RWPE1 (cell line): ENCODE results near the gene PRKAR1A.
A peak's percentile ranks its signal among the peaks of the same experiment; 100 is the strongest.

ENCODE experiments used
- CTCF ChIA-PET: fragments of 350-600 bp; sonication (Branson Sonifier 250); formaldehyde crosslinking; extraction: SDS; loops from one replicate; lab custom pipeline; 2021; lab: Yijun Ruan, JAX
- POLR2A ChIA-PET: fragments of 400-600 bp; formaldehyde crosslinking; extraction: SDS; loops from one replicate; lab custom pipeline; 2020; ENCODE audit warnings: antibody characterized with exemption; ENCODE audit not compliant: low non-redundant PET; lab: Yijun Ruan, JAX
- DNase-seq: peaks from one replicate; pipeline ENCODE4 v3.0.0; 2012; ENCODE audit warnings: low spot score
- H3K27ac ChIP-seq: fragments of 450-650 bp; 2 replicates; pipeline ENCODE4 v1.5.1; 2017
- CTCF ChIP-seq: fragments of 450-650 bp; conservative IDR thresholded peaks from 2 replicates; pipeline ENCODE4 v1.5.1; 2017; ENCODE audit warnings: low read depth, mild to moderate bottlenecking

PRKAR1A gene

GRCh38 chr17:68512247-68512959, at the start of gene PRKAR1A:
PRKAR1A (plus strand) TSS chr17:68512430; CDS start chr17:68515400, 2,970 bp downstream.
- no peak for TF ChIP-seq CTCF
- ChIA-PET CTCF (no interaction called here), POLR2A (no interaction called here)
- DNase-seq, result peak; percentile 95
- H3K27ac ChIP-seq, result peak within 1 kb of the TSS; percentile 94

GRCh38 chr17:68463211-68464019, 48.8 kb upstream of the PRKAR1A start:
- ChIA-PET POLR2A (no interaction called here), CTCF (interaction anchor here (0.6 to 1.0 kb wide), 2 partner anchors 205 to 297 kb away, joined by 3 read pairs; no protein-coding TSS in a partner anchor)
- TF ChIP-seq CTCF, result peak; percentile 32
- no peak for DNase-seq
- H3K27ac ChIP-seq, result no peak overlapping the region

- H3K27ac ChIP-seq, result no peak overlapping the region
- no peak for TF ChIP-seq CTCF
- no peak for DNase-seq
- CTCF ChIA-PET, result no interaction called here
- POLR2A ChIA-PET, result no interaction called here
These were observed 43.9 kb upstream of the PRKAR1A start for GRCh38 chr17:68468334-68468733.

- CTCF ChIA-PET, result no interaction called here
- no peak for DNase-seq
- POLR2A ChIA-PET, result no interaction called here
- no peak for TF ChIP-seq CTCF
- no peak overlapping the region for H3K27ac ChIP-seq
These were observed 43.4 kb upstream of the PRKAR1A start for GRCh38 chr17:68468788-68469187.

- ChIA-PET CTCF (interaction anchor here (0.7 to 1.5 kb wide), 2 partner anchors 9 to 223 kb away, joined by 3 read pairs; no protein-coding TSS in a partner anchor), POLR2A (no interaction called here)
- no peak for DNase-seq
- no peak for TF ChIP-seq CTCF
- H3K27ac ChIP-seq, result no peak overlapping the region
These were observed 41.3 kb upstream of the PRKAR1A start for GRCh38 chr17:68470961-68471360.

GRCh38 chr17:68480885-68481284, 31.3 kb upstream of the PRKAR1A start:
- H3K27ac ChIP-seq, result no peak overlapping the region
- no peak for TF ChIP-seq CTCF
- DNase-seq, result no peak
- POLR2A ChIA-PET, result no interaction called here
- CTCF ChIA-PET, result interaction anchor here (0.9 to 1.3 kb wide), 2 partner anchors 11 to 280 kb away, joined by 3 read pairs; no protein-coding TSS in a partner anchor
